IPS DF 19.7 (cell line): ENCODE measurements around the gene SHKBP1.

Experiments used
- DNase-seq: peaks from one replicate; pipeline ENCODE4 v3.0.0-alpha.2; 2013; ENCODE audit warnings: low read depth, low spot score

The SHKBP1 gene

GRCh38 chr19:40599902-40600569 lies 23.4 kb downstream of the SHKBP1 start:
- no peak for DNase-seq

GRCh38 chr19:40600570-40601133 lies 24.0 kb downstream of the SHKBP1 start:
- no peak for DNase-seq

GRCh38 chr19:40601134-40601974 lies 24.7 kb downstream of the SHKBP1 start, which contains the start of gene LTBP4:
LTBP4 (plus strand) TSS chr19:40601369; CDS start chr19:40601388, 19 bp downstream.
- DNase-seq, result no peak

- DNase-seq, result no peak
Measured at GRCh38 chr19:40603071-40603388, 26.4 kb downstream of the SHKBP1 start.

- DNase-seq, result no peak
Measured at GRCh38 chr19:40603389-40604170, 26.9 kb downstream of the SHKBP1 start.

GRCh38 chr19:40604171-40604646 lies 27.5 kb downstream of the SHKBP1 start:
- peak; percentile 96 for DNase-seq

- DNase-seq, result no peak
Measured at GRCh38 chr19:40604647-40605215, 28.1 kb downstream of the SHKBP1 start.

GRCh38 chr19:40605216-40605971 lies 28.7 kb downstream of the SHKBP1 start:
- DNase-seq, result no peak

GRCh38 chr19:40607311-40608239 lies 30.9 kb downstream of the SHKBP1 start:
- DNase-seq, result no peak

GRCh38 chr19:40608240-40608621 lies 31.6 kb downstream of the SHKBP1 start:
- no peak for DNase-seq

- DNase-seq, result no peak
Measured at GRCh38 chr19:40608957-40609356, 32.3 kb downstream of the SHKBP1 start.

- DNase-seq, result no peak
Measured at GRCh38 chr19:40609561-40610395, 33.1 kb downstream of the SHKBP1 start.

GRCh38 chr19:40610396-40611064 lies 33.9 kb downstream of the SHKBP1 start:
- DNase-seq, result no peak

GRCh38 chr19:40611096-40611495 lies 34.4 kb downstream of the SHKBP1 start:
- no peak for DNase-seq

- DNase-seq, result no peak
Measured at GRCh38 chr19:40611900-40612698, 35.4 kb downstream of the SHKBP1 start.

- no peak for DNase-seq
Measured at GRCh38 chr19:40612831-40613689, 36.4 kb downstream of the SHKBP1 start.
